ENCODE results near the gene SLC44A1.

The SLC44A1 gene

GRCh38 chr9:105341434-105342146 lies 97.1 kb downstream of the SLC44A1 start:
- DNase-seq, result peak; percentile 15

DNA sequence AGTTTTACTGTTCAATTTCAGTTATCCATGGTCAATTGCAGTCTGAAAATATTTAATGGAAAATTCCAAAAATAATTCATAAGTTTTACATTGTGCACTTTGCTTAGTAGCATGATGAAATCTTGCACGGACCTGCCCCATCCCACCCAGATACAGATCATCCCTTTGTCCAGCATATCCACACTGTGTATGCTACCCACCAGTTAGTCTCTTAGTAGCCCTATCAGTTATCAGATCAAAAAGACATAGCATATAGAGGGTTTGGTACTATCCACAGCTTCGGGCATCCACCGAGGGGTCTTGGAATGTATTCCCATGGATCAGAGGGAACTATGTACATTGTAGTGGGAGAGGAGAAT lies 97.7 kb downstream of the SLC44A1 start:
- no peak for DNase-seq

- no peak for DNase-seq
Observed at GRCh38 chr9:105344283-105344682, 99.8 kb downstream of the SLC44A1 start.

- no peak for DNase-seq
Observed at GRCh38 chr9:105345626-105346025, 101.2 kb downstream of the SLC44A1 start.

DNA sequence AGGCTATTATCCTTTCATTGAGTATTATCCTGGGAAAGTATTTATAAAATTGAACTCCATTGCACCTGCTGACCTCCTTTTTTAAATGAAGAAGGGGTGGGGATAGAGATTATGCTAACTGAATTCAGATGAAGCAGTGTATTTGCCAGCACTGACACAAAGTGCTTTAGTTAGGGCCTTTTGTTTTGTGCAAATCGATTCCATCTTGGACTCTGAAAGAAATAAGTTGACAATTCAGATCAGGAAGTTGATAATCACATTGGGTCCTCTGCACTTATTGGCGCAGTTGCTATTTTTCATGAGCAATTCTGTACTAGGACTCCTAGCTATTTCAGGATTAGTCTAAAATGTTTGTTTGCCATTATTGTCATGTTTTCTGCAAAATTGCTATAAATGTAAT lies 101.8 kb downstream of the SLC44A1 start:
- no peak for DNase-seq

- no peak for DNase-seq
Observed at GRCh38 chr9:105354448-105354847, 110.0 kb downstream of the SLC44A1 start.

- DNase-seq, result no peak
Observed at GRCh38 chr9:105355781-105356180, 111.3 kb downstream of the SLC44A1 start.

DNA sequence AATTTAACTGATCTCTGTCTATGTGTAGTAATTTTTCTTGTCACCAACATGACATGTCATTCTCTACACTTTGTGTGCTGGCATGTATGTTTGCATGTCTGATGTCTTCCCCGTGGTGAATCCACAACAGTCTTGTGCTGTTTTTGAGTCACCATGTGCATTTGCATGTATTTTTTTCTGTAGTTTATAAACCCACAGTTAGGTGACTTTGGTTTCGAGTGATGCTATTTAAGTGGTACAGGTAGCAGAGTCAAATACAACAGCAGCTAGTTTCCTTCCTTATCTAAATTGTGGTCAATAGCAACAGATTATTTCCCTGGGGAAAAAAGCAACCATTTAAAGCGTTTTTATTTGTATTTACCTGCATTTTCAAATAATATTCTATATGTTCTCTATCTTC lies 113.5 kb downstream of the SLC44A1 start:
- DNase-seq, result no peak

GRCh38 chr9:105359892-105360291 lies 115.4 kb downstream of the SLC44A1 start:
- DNase-seq, result no peak

DNA sequence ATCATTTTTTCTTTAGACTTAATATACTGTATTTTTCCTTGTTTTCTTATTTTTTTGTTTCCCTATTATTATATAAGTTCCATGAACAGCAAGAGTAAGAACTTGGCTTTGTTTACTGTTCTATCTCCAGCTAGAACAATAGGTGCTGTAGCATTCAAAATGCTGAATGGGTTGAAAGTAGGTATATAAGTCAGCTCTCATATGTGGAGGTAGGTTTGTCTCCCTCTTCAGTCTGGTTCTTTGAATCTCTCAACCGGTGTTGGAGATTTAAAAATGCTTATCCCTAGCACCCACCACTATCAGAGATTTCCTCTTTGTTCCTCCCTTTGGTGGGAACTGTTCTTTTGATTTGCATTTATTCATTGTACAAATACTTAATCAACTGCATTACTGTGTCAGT lies 115.9 kb downstream of the SLC44A1 start:
- no peak for DNase-seq

DNA sequence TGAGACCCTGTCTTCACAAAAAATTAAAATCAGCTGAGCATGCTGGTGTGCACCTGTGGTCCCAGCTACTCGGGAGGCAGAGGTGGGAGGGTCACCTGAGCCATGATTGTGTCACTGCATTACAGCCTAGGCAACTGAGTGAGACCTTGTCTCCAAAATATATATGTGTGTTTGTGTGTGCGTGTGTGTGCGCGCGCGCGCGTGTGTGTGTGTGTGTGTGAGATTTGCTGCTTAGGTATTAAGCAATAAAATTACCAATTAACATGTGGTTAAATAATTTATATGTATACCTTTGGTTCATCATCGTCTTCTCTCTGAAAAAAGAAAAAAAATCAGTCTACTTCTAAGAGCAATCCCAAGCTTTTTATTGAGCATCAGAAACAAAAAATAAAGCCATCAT lies 117.4 kb downstream of the SLC44A1 start:
- DNase-seq, result no peak

GRCh38 chr9:105362470-105362869 lies 118.0 kb downstream of the SLC44A1 start:
- no peak for DNase-seq

GRCh38 chr9:105363837-105364236 lies 119.4 kb downstream of the SLC44A1 start:
- no peak for DNase-seq

DNA sequence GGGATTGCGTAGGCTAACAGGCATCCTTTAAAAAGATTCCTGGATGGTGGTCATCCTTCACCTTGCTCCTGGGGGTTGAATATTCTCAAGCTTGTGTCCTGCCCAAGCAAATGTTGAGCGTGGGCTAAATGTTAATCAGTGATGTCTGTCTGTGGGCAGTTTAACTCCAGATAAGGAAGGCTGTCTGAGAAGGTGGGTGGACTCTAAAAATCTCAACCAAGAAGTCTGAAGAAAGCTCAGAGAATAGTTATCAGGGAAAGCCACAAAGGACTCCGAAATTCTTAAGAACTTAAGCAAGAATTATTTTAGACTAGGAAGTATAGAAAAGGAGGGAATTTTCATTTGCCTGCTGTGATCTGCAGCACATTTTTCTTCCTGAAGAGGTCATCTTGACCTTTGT lies 125.5 kb downstream of the SLC44A1 start:
- DNase-seq, result no peak

DNA sequence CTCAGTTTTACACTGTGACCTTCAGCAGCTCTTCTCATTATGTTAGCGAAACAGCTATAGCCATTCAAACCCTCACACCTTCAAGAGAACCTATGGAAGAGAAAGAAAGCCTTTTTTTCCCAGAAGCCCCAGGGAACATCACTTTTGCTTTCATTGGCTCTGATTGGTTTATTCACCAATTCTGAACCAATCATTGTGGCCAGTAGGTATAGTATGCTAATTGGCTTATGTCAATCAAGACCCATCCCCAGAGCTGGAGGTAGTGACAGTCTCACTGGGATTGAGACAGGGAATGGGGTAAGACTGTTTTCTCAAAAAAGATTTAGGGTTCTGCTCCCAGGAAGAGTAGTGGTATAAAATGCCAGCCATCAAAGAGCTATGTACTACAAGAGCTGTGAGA lies 129.3 kb downstream of the SLC44A1 start:
- DNase-seq, result no peak

GRCh38 chr9:105375323-105375722 lies 130.9 kb downstream of the SLC44A1 start:
- DNase-seq, result no peak

GRCh38 chr9:105376893-105377292 lies 132.4 kb downstream of the SLC44A1 start:
- DNase-seq, result no peak

DNA sequence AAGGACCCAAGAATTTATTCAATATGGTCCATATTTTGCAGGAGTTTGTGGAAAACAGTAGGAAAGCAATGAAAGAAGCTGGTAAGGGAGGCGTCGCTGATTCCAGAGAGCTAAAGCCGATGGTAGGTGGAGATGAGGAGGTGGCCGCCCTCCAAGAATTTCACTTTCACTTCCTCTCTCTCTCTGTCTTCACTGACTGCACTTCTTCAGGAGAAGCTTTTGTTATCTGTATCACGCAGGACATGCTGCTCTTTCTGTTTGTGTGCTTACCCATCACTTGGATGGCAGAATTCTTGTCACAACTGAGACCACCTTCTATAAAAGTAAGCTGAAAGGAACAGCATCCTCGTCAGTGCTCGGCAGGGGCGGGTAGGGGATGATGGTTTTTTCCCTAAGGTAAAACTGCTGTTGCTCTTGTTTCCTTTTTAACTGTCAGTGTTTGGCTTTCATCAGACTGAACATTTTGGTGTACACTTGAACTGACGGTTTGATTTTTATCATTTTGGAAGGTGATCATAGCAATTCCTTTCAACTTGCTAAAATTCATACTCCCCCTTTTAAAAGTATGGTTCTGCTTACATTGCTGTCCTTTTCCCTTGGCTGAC lies 141.0 kb downstream of the SLC44A1 start:
- DNase-seq, result no peak

GRCh38 chr9:105389796-105390195 lies 145.3 kb downstream of the SLC44A1 start:
- no peak for DNase-seq

GRCh38 chr9:105390871-105391270 lies 146.4 kb downstream of the SLC44A1 start:
- no peak for DNase-seq

DNA sequence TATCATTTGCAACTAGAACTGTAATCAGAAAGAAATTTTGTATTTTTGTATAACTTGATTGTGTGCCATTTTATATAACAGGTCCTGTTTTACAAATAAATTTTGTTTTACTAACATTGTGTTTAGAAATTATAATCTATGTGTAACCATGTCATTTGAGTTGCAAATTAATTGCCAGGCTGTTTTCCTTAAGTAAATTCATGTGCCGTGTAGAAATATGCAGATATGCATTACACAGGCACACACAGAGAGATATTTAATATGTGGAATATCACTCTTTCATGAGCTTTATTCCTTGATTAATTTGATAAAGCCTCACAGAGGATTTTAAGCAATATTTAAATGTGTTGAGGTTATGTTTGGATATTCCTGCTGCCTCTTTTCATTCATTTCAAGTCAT lies 146.8 kb downstream of the SLC44A1 start:
- no peak for DNase-seq

DNA sequence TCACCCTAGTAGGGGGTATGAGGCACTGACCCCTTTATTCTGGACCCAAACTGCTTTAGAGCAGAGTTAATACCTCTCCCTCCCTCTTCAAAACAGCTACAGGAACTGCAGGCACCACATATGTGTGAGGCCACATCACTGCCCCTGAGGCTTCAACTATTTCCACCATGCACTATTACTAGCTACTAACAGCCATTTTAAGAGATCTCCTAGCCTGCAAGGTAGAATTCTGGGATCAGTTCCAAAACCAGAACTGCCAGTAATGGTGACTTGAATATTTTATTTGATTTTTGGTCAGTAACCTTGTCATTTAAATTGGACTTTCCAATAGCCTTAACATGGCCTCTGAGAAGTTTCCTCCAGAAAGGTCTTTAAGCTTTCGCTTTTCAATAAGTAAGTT lies 148.1 kb downstream of the SLC44A1 start:
- DNase-seq, result no peak

- no peak for DNase-seq
Observed at GRCh38 chr9:105393576-105394344, 149.3 kb downstream of the SLC44A1 start.

DNA sequence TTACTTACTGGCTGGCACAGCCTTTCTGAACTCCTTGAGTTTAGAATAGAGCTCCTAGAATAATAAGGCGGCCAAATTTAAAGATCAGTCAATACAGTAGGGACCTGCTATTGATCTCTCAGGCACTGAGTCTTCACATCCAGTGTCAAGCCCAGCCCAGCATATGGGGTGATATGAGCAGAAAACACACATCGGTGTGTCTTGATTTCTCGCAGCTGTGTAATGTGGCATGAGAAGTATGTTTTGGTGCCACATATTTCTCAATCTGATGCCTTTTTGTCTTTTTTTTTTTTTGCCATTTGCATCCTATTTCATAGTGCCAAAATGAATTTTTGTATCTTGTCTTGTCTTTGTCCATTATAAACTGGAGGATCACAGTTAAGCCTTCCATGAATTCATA lies 152.0 kb downstream of the SLC44A1 start:
- DNase-seq, result no peak

All from NCI-H2171 treated with DMSO at 0.1 percent for 48 hours (cell line).